ENCODE data around the gene PPP1R12C.

DNA sequence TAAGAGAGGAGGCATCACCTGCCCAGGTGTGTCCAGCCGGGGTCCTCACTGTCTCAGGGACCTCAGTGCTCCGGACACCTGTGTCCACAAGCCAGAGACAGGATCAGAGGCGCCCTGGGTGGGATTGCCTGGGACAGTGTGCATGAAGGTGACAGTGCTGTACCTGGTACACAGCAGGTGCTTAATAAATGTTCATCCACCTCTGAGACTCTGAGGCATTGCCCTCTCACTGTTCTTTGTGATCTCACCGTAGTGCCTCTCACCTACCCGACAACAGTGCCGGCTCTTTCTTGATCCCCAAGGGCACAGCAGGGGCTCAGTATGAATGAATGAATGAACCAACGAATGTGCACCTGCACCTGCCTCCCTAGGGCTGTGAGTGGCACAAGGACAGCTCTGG is 63.7 kb downstream of the PPP1R12C start:
- TF ChIP-seq, protein P1, sequence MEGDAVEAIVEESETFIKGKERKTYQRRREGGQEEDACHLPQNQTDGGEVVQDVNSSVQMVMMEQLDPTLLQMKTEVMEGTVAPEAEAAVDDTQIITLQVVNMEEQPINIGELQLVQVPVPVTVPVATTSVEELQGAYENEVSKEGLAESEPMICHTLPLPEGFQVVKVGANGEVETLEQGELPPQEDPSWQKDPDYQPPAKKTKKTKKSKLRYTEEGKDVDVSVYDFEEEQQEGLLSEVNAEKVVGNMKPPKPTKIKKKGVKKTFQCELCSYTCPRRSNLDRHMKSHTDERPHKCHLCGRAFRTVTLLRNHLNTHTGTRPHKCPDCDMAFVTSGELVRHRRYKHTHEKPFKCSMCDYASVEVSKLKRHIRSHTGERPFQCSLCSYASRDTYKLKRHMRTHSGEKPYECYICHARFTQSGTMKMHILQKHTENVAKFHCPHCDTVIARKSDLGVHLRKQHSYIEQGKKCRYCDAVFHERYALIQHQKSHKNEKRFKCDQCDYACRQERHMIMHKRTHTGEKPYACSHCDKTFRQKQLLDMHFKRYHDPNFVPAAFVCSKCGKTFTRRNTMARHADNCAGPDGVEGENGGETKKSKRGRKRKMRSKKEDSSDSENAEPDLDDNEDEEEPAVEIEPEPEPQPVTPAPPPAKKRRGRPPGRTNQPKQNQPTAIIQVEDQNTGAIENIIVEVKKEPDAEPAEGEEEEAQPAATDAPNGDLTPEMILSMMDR (IDR thresholded peaks at IDR 0.05) = no peak
- no peak for TF ChIP-seq POLR2A (IDR thresholded peaks at IDR 0.05)
